Tibial nerve (tissue), 3 donors: ENCODE results near the gene DEFB118.

Experiments used
- EP300 ChIP-seq, 2 donors: sonication (generic); formaldehyde crosslinking; IDR thresholded peaks; one replicate each; pipeline ENCODE4 v1.6.1; 2017; ENCODE audit warnings: antibody characterized with exemption in 2 of 2, mild to moderate bottlenecking in 1 of 2
- POLR2A ChIP-seq, 2 donors: fragments of 450-650 bp; IDR thresholded peaks; one replicate each; pipeline ENCODE4 v1.6.1; 2017; ENCODE audit warnings: antibody characterized with exemption in 2 of 2, mild to moderate bottlenecking in 2 of 2, moderate library complexity in 2 of 2

DNA sequence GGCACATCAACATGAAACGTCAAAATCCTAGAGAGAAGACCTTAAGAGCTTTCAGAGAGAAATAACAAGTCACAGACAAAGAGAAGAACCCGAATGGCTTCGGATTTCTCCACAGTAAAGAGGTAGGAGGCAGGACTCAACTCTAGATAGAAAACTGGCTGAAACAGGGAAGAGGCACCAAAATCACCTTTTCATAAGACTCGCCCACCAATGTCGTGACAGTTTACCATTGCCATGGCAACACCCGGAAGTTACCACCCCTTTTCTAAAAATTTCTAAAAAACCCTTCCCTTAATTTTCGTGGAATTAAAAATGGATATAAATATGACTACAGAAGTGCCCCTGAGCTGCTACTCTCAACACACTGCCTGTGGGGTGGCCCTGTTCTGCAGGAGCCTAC, 49.9 kb downstream of the DEFB118 start:
- TF ChIP-seq POLR2A (IDR thresholded peaks at IDR 0.05) = no peak
- TF ChIP-seq EP300 (IDR thresholded peaks at IDR 0.05) = no peak
